Posterior vena cava (tissue), 2 donors: ENCODE data around the gene KCNV2. TPM values are rescaled to one million over a fixed set of nuclear protein-coding genes. Genes with fewer than 3 reads are reported as not detected.
"Not testable (repeated sequence)": the region's sequence is repeated elsewhere in the genome, so short reads cannot be mapped to it uniquely, and the experiment has no call there.

Experiments
- DNase-seq: peaks from one replicate; pipeline ENCODE4 v3.0.0-alpha.2; 2020; ENCODE audit warnings: low spot score
- intact Hi-C, 2 donors: fragments of 100-400 bp; cut with DNase I; formaldehyde crosslinking; loops; one replicate each; pipeline versions ENCODE4 v1.14.1 to v1.14.2; 2022 to 2023
- long read RNA-seq, 2 donors: library from polyadenylated mRNA; unstranded; transcript quantifications; one replicate each; pipeline ENCODE4 v2.0.0, GENCODE V29; 2020 to 2021
- total RNA-seq, 2 donors: library from RNA; stranded (reverse); fragmentation: NEBNext Ultra II Directional; extraction: Animal tissue kit (Norgen Biotek cat#: 25700); gene quantifications; one replicate each; pipeline ENCODE4 v1.2.1, GENCODE V29; 2021
- donor health status: DM: yes; HTN: yes; CAD: no.
- donor health status: DM: yes; HTN: yes; CAD: no.

The KCNV2 gene
- not detected for total RNA-seq
- long read RNA-seq, donor 1, partial matches to known transcripts = 0 of 1 reads
- long read RNA-seq, donor 1, other reads (novel, unspliced or antisense) = 1 of 1 reads
- long read RNA-seq, donor 2 = 0 reads

DNA sequence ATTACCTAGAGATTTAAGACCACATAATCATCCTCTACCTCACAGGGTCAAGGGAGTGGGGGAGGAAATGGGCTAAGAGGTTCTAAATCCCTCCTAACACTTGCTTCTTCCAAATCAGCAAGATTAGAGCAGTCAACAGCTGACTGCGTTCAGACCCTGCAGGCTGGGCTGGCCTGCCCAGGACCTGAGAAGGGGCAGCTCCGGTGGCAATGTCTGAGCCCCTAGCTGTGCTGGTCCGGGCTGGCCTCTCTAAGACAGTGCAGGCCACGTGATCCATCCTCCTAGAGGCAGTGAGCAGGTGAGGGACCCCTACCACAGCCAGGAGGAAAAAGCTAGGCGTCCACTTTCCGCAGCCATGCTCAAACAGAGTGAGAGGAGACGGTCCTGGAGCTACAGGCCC lies at the start of gene KCNV2:
KCNV2 (plus strand) TSS at position 126 of the 400 bp plus-strand sequence; CDS start at position 356, 230 bp downstream.
- DNase-seq = no peak
- intact Hi-C loops = loop anchor here in 1 of 2 donors (5.0 kb wide), 1 partner anchor 105 kb away; no protein-coding TSS in a partner anchor

- no peak for DNase-seq
- intact Hi-C loops = no loop called here
Observed at GRCh38 chr9:2673161-2673560, 44.1 kb upstream of the KCNV2 start.

DNA sequence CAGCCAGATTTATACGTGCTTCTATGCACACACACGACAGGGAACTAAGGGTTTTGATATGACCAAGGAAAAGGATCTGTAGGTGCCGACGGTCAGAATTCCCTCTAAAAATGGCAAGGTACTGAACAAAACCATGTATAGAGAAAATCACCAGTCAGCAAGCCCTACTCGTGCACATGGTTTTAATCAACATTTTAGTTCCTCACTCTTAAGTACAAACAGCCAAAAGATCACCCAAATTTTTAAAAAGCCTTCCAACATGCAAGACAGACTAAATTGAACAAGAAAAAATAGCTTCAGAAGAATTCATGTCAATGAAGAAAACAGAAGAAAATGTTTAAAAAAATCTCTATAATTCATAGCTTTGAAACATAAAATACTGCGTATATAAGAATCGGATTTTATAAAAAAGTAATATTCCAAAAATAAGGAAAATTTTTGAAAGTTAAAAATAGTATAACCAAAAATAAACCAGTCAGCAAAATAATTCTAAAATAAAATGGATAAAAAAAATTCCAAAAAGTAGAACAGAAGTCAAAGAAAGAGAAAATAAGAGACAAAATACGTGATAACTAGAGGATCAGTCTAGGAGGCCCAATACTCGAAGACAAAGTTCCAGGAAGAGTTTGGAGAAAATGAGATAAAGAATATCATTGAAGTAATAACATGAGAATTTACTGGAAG lies 43.0 kb upstream of the KCNV2 start:
- DNase-seq = no peak
- intact Hi-C loops = no loop called here

DNA sequence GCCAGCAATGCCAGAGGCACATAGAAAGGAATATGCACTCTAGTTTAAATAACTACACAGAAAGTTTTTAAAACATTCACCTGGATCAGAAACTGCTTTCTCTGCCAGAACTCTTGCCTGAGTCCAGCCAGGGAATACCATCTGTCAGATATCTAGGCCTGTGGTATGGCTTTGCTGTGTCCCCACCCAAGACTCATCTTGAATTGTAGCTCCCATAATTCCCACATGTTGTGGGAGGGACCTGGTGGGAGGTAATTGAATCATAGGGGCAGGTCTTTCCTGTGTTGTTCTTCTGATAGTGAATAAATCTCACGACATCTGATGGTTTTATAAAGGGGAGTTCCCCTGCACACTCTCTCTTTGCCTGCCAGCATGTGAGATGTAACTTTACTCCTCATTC lies 41.5 kb upstream of the KCNV2 start:
- intact Hi-C loops = no loop called here
- no peak for DNase-seq

GRCh38 chr9:2676466-2676865 lies 40.8 kb upstream of the KCNV2 start:
- no peak for DNase-seq
- intact Hi-C loops = no loop called here

DNA sequence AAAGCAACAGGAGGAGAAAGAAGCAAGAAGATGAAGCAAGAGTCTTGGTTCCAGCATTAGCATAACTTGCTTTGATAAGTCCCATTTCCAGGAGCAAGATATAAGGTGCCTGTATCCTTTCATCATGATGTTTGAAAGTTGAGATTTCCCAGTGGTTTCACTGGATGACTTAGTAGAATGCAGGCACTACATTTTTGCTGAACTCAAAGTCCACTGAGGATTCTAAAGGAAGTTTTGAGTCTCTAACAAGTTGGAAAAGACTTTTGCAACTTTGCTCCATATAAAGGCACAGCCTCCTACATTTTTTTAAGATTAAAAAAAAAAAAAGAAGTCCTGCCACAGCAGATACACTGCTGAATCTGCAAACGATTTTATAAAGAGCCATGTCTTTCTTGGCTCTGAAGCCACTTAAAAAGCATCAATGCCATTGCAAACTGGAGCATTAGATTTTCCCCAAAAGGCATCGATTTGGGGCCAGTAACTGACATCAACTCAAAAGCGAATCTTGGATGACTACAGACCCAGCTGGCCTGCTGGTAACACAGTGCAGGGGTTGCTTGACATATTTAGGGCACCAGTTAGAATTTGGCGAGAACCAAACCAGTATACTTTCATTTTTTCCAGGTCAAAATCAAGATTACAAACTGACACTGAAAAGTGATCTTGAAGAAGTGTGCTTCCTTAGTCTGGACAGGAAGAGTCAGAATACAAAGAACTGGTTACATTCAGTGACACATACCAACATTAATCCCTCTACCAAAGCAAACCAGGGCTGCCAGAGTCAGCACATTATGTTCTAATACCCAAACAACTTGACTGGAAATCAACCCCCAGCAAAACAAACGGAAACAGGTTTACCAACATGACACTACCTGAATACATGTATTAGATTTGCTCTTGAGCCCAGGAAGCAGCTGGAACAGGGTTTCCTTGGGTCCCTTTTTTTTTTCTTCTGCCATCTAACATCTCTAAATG lies 39.1 kb upstream of the KCNV2 start:
- DNase-seq = no peak
- intact Hi-C loops = no loop called here

DNA sequence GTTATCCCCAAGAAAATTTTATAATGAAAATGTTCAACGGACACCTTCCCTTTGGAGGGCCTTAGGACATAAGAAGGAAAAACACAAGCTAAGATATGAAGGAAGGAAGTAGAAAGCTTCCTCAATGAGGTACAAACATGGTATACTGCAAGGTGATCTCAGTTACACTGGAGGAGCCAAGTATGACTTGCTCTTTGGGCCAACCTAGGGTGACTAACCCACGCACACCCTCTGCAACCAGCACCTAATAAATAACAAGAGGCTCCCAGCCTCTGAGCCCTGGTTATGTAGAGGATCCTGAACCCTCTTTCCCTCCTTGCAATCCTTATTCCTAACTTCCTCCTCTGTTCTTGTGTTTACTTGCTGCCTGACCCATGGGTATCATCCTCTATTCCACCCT lies 38.3 kb upstream of the KCNV2 start:
- intact Hi-C loops = no loop called here
- DNase-seq = no peak

GRCh38 chr9:2681981-2682380 lies 35.3 kb upstream of the KCNV2 start:
- intact Hi-C loops = no loop called here
- no peak for DNase-seq

DNA sequence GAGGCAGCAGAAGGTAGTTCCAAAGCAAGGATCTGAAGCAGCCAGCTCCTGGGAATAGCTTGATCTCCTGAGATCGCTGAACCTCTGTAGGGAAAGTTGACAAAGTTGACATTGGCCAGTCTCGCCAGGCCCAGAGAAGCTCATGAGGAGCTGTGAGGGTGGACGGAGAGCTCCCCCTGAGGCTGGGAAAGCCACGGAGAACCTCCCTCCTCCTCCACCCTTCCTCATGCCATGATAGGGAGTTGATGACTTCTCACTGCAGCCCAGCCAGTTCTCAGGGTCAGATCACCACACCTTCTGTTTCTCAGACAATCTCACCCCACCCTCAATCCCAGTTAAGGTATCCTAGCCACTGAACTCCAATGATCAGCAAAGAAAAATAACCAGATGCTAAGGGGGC lies 30.4 kb upstream of the KCNV2 start:
- no peak for DNase-seq
- intact Hi-C loops = loop anchor here in 1 of 2 donors (5.0 kb wide), 1 partner anchor 1655 kb away; no protein-coding TSS in a partner anchor

GRCh38 chr9:2688636-2689035 lies 28.7 kb upstream of the KCNV2 start:
- no peak for DNase-seq
- intact Hi-C loops = loop anchor here in 1 of 2 donors (5.0 kb wide), 1 partner anchor 1656 kb away; no protein-coding TSS in a partner anchor

- no peak for DNase-seq
- intact Hi-C loops = no loop called here
Observed at GRCh38 chr9:2691212-2691611, 26.1 kb upstream of the KCNV2 start.

- intact Hi-C loops = no loop called here
Observed at GRCh38 chr9:2691626-2692025, 25.7 kb upstream of the KCNV2 start.

GRCh38 chr9:2693056-2693455 lies 24.3 kb upstream of the KCNV2 start:
- intact Hi-C loops = no loop called here
- DNase-seq = no peak

More at GRCh38 chr9:2691626-2692025, 25.7 kb upstream of the KCNV2 start:
- DNase-seq = no peak

DNA sequence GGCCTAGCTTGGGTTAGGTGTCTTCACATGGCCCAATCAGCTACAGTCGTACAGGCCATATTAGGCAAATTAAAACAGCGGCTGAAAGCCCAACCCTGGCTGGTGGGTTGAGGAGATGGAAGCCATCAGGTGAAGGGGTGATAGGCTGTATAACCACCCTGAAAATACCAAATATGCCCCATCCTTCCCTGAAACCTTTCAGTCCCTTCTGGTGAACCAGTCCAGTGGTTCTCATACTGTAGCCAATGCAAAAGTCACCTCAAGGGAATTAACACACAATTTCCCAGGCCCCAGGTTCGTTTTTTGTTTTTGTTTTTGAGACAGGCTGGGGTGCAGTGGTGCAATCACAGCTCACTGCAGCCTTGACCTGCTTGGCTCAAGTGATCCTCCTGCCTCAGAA lies 19.8 kb upstream of the KCNV2 start:
- no peak for DNase-seq
- intact Hi-C loops = no loop called here

GRCh38 chr9:2700398-2700797 lies 16.9 kb upstream of the KCNV2 start:
- intact Hi-C loops = no loop called here
- DNase-seq = no peak

DNA sequence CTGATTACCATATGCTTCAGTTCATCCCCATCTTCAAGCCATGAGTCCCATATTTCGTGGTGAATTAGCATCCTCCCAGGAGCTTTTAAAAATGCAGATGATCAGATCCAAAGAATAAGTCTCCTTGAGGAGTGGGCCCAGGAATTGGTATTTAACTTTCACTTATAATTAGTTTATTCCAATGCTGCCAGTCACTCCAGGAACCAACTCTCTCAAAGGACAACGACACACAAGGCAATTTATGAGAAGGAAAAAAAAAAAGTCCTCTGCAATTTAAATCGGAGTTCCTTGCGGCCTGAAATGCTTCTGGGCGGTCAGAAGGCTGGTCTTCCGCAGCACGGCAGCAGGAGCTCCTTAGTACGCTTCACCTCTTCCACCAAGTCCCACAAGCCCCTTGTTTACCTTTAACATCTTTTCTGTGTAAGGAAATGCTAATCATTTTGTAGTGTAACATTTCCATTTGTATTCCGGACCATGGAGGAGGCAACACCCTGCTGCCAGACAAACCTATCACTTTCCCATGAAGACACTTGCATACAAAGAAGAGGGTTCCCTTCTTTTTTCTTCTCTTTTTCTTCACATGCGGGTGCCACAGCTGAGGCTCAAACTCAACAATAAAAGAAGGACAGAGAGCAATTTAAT lies 16.3 kb upstream of the KCNV2 start:
- no peak for DNase-seq
- intact Hi-C loops = no loop called here

DNA sequence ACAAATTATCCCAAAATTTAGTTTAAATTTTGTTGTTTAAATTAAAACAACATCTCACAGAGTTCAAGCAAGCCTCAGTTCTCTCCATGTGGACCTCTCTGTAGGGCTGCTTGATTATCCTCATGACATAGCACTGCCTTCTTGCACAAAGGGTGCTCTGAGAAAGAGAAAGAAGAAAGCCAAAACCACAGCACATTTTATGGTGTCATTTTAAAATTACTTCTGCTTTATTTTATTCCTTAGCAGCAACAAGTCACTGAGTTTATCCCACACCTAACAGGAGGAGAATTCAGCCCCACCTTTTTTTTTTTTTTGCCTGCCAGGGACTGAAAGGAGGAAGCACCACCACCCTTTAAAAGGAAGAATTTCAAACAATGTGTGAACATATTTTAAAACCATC lies 12.8 kb upstream of the KCNV2 start:
- intact Hi-C loops = no loop called here
- no peak for DNase-seq

GRCh38 chr9:2707256-2707655 lies 10.1 kb upstream of the KCNV2 start:
- intact Hi-C loops, DNase-seq: not testable (repeated sequence)

DNA sequence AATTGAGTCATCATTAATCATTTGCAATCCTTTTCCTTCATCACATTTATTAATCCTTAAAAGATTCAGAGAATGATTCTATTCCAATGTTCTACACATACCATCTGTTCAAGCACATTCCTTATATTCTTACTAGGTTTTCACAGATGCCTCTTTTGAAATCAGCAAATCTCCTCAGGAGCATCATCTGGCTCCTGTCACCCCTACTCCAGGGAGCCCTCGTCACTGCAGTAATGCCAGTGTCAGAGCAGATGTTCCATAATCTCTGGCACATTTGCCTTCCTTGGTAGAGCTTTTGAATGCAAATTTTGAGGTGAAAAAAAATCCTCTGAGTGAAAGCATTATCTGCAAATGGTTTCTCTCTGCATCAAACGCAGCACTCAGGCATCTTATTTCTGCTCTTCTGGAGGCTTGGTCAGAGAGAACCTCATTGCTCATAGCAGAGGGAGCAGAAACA lies 7.6 kb upstream of the KCNV2 start:
- intact Hi-C loops = no loop called here
- DNase-seq = no peak

- no peak for DNase-seq
- intact Hi-C loops = no loop called here
Observed at GRCh38 chr9:2711716-2712115, 5.6 kb upstream of the KCNV2 start.
